K562 (cell line): Measurements from ENCODE around the gene CTBP2. TPM values are rescaled to one million over a fixed set of nuclear protein-coding genes. Genes with fewer than 3 reads are reported as not detected.

ENCODE experiments used
- FOSL1 ChIP-seq: fragments of 200-800 bp; sonication (Bioruptor generic); conservative IDR thresholded peaks from 2 replicates; pipeline ENCODE4 v1.6.1; 2016; ENCODE audit warnings: missing genetic modification characterization, missing compliant biosample characterization
- GTF3C2 ChIP-seq: IDR thresholded peaks from 3 replicates; pipeline ENCODE4 v1.6.1; 2011; ENCODE audit warnings: borderline replicate concordance, mild to moderate bottlenecking, moderate library complexity; ENCODE audit not compliant: insufficient read length; ENCODE audit errors: extremely low read depth
- JUND ChIP-seq, 2 experiments: IDR thresholded peaks; 2 replicates in 1 of 2; 3 replicates in 1 of 2; pipeline ENCODE4 v1.6.1; 2011; ENCODE audit warnings: borderline replicate concordance in 2 of 2, low read depth in 2 of 2, low read length in 2 of 2, improper control_type of control experiment in 1 of 2, missing biosample characterization in 1 of 2, missing genetic modification characterization in 1 of 2, missing genetic modification reagents in 1 of 2
- MNT ChIP-seq, 2 experiments: fragments of 450-650 bp; conservative IDR thresholded peaks; 2 replicates each; pipeline ENCODE4 v1.6.1; 2017; ENCODE audit warnings: mild to moderate bottlenecking in 2 of 2, moderate library complexity in 2 of 2
- NR4A1 ChIP-seq, 2 experiments: fragments of 250-450 bp in 1 of 2; fragments of 450-650 bp in 1 of 2; sonication (Bioruptor Pico) in 1 of 2; IDR thresholded peaks; 2 replicates each; pipeline versions ENCODE4 v1.4.0 to v1.6.1; 2016 to 2020; ENCODE audit warnings: mild to moderate bottlenecking in 2 of 2, missing compliant biosample characterization in 1 of 2, missing genetic modification characterization in 1 of 2, moderate library complexity in 1 of 2
- VEZF1 ChIP-seq: fragments of 200-800 bp; sonication (Bioruptor generic); IDR thresholded peaks from 2 replicates; pipeline ENCODE4 v1.6.1; 2017; ENCODE audit warnings: missing genetic modification characterization, missing compliant biosample characterization
- WHSC1 ChIP-seq: IDR thresholded peaks from one replicate; pipeline ENCODE4 v1.6.1; 2012; ENCODE audit warnings: low read length, control low read depth, inconsistent platforms
- ZBTB7A ChIP-seq: IDR thresholded peaks from 2 replicates; pipeline ENCODE4 v1.6.1; 2011; ENCODE audit warnings: low read depth, mild to moderate bottlenecking, low read length, moderate library complexity, borderline replicate concordance; ENCODE audit not compliant: control insufficient read depth
- ZNF740 ChIP-seq, 3 experiments: fragments of 200-800 bp in 1 of 3; sonication (Bioruptor generic) in 1 of 3; sonication (generic) in 1 of 3; formaldehyde crosslinking in 1 of 3; IDR thresholded peaks; 2 replicates each; pipeline versions ENCODE4 v1.6.1 to v1.8.0; 2016 to 2022; ENCODE audit warnings: mild to moderate bottlenecking in 2 of 3, missing compliant biosample characterization in 2 of 3, missing genetic modification characterization in 2 of 3, missing genetic modification reagents in 1 of 3
- polyA plus RNA-seq, 8 experiments: library from polyadenylated mRNA; depleted of rRNA in 4 of 8; stranded (reverse) in 5 of 8; unstranded in 3 of 8; fragments of >200 nt; fragmentation: Nextera tagmentation in 2 of 8; fragmentation: Illumina TruSeq in 1 of 8; extraction: Ambion mirVana in 2 of 8; extraction: Trizol in 1 of 8; gene quantifications; 2 replicates each; pipeline versions ENCODE4 v1.2.1 to v1.2.3, GENCODE V29; 2011 to 2014; ENCODE audit warnings: inconsistent platforms in 1 of 8, missing spikeins in 1 of 8
- total RNA-seq, 7 experiments: library from RNA; depleted of rRNA in 6 of 7; stranded (reverse); fragments of >200 nt in 6 of 7; fragmentation: Illumina TruSeq in 2 of 7; extraction: Trizol in 2 of 7; gene quantifications; 2 replicates each; pipeline versions ENCODE4 v1.2.1 to v1.2.3, GENCODE V29; 2011 to 2021; ENCODE audit warnings: low replicate concordance in 1 of 7
- TF ChIP-seq, protein P1 (sequence below): IDR thresholded peaks from 2 replicates; pipeline ENCODE4 v1.6.1; 2011; ENCODE audit warnings: borderline replicate concordance, low read depth, mild to moderate bottlenecking, moderate library complexity, low read length; ENCODE audit not compliant: insufficient read depth, poor library complexity, severe bottlenecking
- TF ChIP-seq, protein P2 (sequence below): sonication (generic); formaldehyde crosslinking; IDR thresholded peaks from 2 replicates; pipeline ENCODE4 v1.8.0; 2022; ENCODE audit warnings: mild to moderate bottlenecking, missing genetic modification reagents

The CTBP2 gene
- total and polyA plus RNA-seq, 9 of the 15 experiments (the other 6 are each of a cell fraction or from before 2014, with no cell fraction given), result 1.3 to 8.8 (median 5.1) TPM

GRCh38 chr10:125160856-125161706, 718 bp upstream of the CTBP2 start (continued):
- no peak for TF ChIP-seq GTF3C2
- no peak for TF ChIP-seq FOSL1 (tag)
- TF ChIP-seq VEZF1 (CRISPR knock-in tag), result peak; percentile 57; the same call in 1 of the 2 replicates
- no peak for TF ChIP-seq WHSC1
- 0 out of 2 replicates have a peak, but pooled peaks have one; percentile 21 for TF ChIP-seq JUND (IDR thresholded peaks at IDR 0.05; ENCODE audit: borderline replicate concordance, low read depth, low read length)
- TF ChIP-seq JUND (tag; IDR thresholded peaks at IDR 0.05; ENCODE audit: borderline replicate concordance, low read depth, low read length), result no peak
- TF ChIP-seq MNT (conservative IDR thresholded peaks at IDR 0.05), result peak; percentile 75 to 92
- TF ChIP-seq, protein P1, sequence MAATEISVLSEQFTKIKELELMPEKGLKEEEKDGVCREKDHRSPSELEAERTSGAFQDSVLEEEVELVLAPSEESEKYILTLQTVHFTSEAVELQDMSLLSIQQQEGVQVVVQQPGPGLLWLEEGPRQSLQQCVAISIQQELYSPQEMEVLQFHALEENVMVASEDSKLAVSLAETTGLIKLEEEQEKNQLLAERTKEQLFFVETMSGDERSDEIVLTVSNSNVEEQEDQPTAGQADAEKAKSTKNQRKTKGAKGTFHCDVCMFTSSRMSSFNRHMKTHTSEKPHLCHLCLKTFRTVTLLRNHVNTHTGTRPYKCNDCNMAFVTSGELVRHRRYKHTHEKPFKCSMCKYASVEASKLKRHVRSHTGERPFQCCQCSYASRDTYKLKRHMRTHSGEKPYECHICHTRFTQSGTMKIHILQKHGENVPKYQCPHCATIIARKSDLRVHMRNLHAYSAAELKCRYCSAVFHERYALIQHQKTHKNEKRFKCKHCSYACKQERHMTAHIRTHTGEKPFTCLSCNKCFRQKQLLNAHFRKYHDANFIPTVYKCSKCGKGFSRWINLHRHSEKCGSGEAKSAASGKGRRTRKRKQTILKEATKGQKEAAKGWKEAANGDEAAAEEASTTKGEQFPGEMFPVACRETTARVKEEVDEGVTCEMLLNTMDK, result peak; percentile 56
- no peak for TF ChIP-seq NR4A1 (CRISPR knock-in tag; IDR thresholded peaks at IDR 0.05)
- no peak for TF ChIP-seq NR4A1 (tag; IDR thresholded peaks at IDR 0.05)
- TF ChIP-seq, protein P2, sequence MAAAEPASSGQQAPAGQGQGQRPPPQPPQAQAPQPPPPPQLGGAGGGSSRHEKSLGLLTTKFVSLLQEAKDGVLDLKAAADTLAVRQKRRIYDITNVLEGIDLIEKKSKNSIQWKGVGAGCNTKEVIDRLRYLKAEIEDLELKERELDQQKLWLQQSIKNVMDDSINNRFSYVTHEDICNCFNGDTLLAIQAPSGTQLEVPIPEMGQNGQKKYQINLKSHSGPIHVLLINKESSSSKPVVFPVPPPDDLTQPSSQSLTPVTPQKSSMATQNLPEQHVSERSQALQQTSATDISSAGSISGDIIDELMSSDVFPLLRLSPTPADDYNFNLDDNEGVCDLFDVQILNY (CRISPR knock-in tag), result no peak
- TF ChIP-seq ZNF740 (CRISPR knock-in tag; IDR thresholded peaks at IDR 0.05), result peak; percentile 57
- TF ChIP-seq ZNF740 (tag; IDR thresholded peaks at IDR 0.05), result no peak
- peak; percentile 72; the same call in 1 of the 2 replicates for TF ChIP-seq ZBTB7A
